Keratinocyte (primary cell): Measurements from ENCODE around the gene PTX3.

Source experiments
- EZH2 ChIP-seq: IDR thresholded peaks from one replicate; pipeline ENCODE4 v1.6.1; 2012; ENCODE audit warnings: inconsistent platforms, mild to moderate bottlenecking, low read length, moderate library complexity
- TF ChIP-seq, protein P1 (sequence below), 3 experiments: IDR thresholded peaks in 1 of 3; conservative IDR thresholded peaks in 1 of 3; optimal IDR thresholded peaks in 1 of 3; 2 replicates in 2 of 3; 3 replicates in 1 of 3; pipeline versions ENCODE3 to v1.5.1; 2011; ENCODE audit warnings: low read length in 3 of 3, mild to moderate bottlenecking in 3 of 3, moderate library complexity in 2 of 3, control low read depth in 1 of 3, inconsistent platforms in 1 of 3; ENCODE audit not compliant: insufficient read depth in 2 of 3; ENCODE audit errors: extremely low read depth in 1 of 3

GRCh38 chr3:157436583-157437291 lies at the start of gene PTX3:
- TF ChIP-seq EZH2 = no peak
- TF ChIP-seq, protein P1, sequence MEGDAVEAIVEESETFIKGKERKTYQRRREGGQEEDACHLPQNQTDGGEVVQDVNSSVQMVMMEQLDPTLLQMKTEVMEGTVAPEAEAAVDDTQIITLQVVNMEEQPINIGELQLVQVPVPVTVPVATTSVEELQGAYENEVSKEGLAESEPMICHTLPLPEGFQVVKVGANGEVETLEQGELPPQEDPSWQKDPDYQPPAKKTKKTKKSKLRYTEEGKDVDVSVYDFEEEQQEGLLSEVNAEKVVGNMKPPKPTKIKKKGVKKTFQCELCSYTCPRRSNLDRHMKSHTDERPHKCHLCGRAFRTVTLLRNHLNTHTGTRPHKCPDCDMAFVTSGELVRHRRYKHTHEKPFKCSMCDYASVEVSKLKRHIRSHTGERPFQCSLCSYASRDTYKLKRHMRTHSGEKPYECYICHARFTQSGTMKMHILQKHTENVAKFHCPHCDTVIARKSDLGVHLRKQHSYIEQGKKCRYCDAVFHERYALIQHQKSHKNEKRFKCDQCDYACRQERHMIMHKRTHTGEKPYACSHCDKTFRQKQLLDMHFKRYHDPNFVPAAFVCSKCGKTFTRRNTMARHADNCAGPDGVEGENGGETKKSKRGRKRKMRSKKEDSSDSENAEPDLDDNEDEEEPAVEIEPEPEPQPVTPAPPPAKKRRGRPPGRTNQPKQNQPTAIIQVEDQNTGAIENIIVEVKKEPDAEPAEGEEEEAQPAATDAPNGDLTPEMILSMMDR (optimal IDR thresholded peaks at IDR 0.05 in 1 of 3, IDR thresholded peaks at IDR 0.05 in 1 of 3, conservative IDR thresholded peaks at IDR 0.05 in 1 of 3; ENCODE audit: extremely low read depth in 1 of 3, insufficient read depth in 2 of 3, low read length in 3 of 3) = no peak
